ENCODE measurements around the gene RERE.

- TF ChIP-seq CTCF (IDR thresholded peaks at IDR 0.05) (no peak), POLR2A (IDR thresholded peaks at IDR 0.05) (no peak), POLR2AphosphoS5 (IDR thresholded peaks at IDR 0.05) (no peak)
These were observed 47.4 kb upstream of the RERE start for GRCh38 chr1:8864713-8865344.
